ENCODE measurements around the gene C1QTNF5. TPM values are rescaled to one million over a fixed set of nuclear protein-coding genes. Genes with fewer than 3 reads are reported as not detected.

The C1QTNF5 gene
- total RNA-seq, 1 donor from 2014 or later = not detected

DNA sequence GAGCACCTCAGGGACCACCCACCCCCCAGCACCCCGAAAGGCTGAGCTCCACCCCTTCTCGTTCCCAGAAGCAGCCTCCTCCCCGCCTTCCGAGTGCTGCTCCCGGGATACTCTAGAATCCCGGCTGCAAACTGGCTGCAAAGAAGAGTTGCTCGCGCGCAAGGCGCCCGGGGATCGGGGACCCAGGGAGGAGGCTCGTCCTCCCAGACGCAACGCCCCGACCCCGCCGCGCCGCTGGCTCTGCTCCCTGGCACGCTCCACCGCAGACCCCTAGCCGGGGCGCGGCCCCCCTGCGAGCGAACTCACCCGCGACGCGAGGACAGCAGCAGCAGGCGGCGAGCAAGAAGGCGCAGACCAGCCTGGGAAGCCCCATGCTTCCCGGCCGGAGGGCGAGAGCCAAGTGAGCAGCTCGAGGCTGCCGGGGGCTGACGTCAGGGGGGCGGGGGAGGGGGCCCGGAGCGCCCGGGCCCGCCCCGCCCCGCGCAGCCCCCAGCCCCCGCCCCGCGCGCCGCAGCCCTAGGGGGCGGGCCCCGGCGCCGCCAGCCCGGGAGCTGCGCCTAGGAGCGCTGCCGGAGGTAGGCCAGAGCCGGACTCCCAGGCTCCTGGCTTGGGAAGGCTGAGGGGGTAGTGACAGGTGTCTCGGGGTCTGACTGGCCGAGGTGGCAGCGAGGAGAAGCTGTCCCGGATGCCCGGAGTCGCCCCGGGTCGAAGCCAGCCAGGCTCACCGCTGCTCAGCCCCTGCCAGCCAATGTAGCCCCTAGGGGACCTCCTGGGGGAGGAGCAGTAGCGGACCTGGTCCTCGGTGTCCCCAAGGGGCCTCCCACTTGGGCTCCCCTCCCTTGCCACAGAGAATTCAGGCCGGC is 23.7 kb downstream of the C1QTNF5 start, which contains the start of gene MCAM:
MCAM (minus strand) TSS at position 402 of the 863 bp plus-strand sequence; CDS start at position 373, 29 bp downstream.
- H3K9me3 Mint-ChIP-seq = no peaks in the 10 kb centered on the region
- peak; percentile 67 for DNase-seq
- peaks cover 30% of the 10 kb centered on the region for H3K27me3 Mint-ChIP-seq
- H3K27ac Mint-ChIP-seq = no peak within 1 kb of the TSS
- peak within 1 kb of the TSS; percentile 72 for H3K4me3 Mint-ChIP-seq
- no peaks in the 10 kb centered on the region for H3K36me3 Mint-ChIP-seq (ENCODE audit: low read depth)
- intact Hi-C loops (cut with micrococcal nuclease) = no loop called here
- peaks cover 23% of the 10 kb centered on the region for H3K4me1 Mint-ChIP-seq

GRCh38 chr11:119316016-119316728 is 24.5 kb downstream of the C1QTNF5 start:
- peak; percentile 69 for DNase-seq
- intact Hi-C loops (cut with micrococcal nuclease) = no loop called here
- Mint-ChIP-seq H3K9me3 (no peaks in the 10 kb centered on the region), H3K4me1 (peaks cover 17% of the 10 kb centered on the region), H3K27ac (no peak overlapping the region), H3K4me3 (peak overlapping the region; percentile 72), H3K36me3 (ENCODE audit: low read depth) (no peaks in the 10 kb centered on the region), H3K27me3 (peaks cover 30% of the 10 kb centered on the region)

GRCh38 chr11:119315131-119316015 is 25.3 kb downstream of the C1QTNF5 start:
- Mint-ChIP-seq H3K27me3 (peaks cover 30% of the 10 kb centered on the region), H3K4me3 (peak overlapping the region; percentile 72), H3K9me3 (no peaks in the 10 kb centered on the region), H3K36me3 (ENCODE audit: low read depth) (no peaks in the 10 kb centered on the region), H3K27ac (peak overlapping the region; percentile 29), H3K4me1 (peaks cover 17% of the 10 kb centered on the region)
- intact Hi-C loops (cut with micrococcal nuclease) = no loop called here
- peak; percentile 77 for DNase-seq

DNA sequence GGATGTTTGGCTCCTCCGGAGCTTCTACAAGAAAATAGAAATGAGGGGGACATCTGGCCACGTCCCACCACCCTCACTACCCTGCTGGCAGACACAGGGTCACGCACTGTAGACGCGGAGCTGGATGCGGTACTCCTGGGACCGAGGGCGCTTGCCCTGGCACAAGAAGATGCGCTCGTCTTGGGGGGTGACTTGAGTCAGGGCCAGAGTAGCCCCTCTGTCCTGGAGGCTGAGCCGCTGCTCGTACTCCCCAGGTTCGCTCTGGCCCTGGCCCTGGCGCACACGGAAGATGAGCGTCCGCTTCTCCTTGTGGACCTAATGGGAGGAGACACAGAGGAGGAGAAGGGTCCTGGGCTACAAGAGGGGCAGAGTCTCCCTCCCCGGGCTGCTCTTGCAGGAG is 26.0 kb downstream of the C1QTNF5 start:
- peaks cover 29% of the 10 kb centered on the region for H3K27me3 Mint-ChIP-seq
- H3K4me1 Mint-ChIP-seq = peaks cover 14% of the 10 kb centered on the region
- no peaks in the 10 kb centered on the region for H3K9me3 Mint-ChIP-seq
- intact Hi-C loops (cut with micrococcal nuclease) = no loop called here
- DNase-seq = no peak
- no peak overlapping the region for H3K27ac Mint-ChIP-seq
- H3K4me3 Mint-ChIP-seq = no peak overlapping the region
- no peaks in the 10 kb centered on the region for H3K36me3 Mint-ChIP-seq (ENCODE audit: low read depth)

GRCh38 chr11:119310682-119311052 is 30.0 kb downstream of the C1QTNF5 start:
- intact Hi-C loops (cut with micrococcal nuclease) = no loop called here
- DNase-seq = no peak
- Mint-ChIP-seq H3K4me1 (peaks cover 21% of the 10 kb centered on the region), H3K27me3 (peaks cover 9% of the 10 kb centered on the region), H3K4me3 (no peak overlapping the region), H3K9me3 (no peaks in the 10 kb centered on the region), H3K27ac (no peak overlapping the region), H3K36me3 (ENCODE audit: low read depth) (peaks cover 7% of the 10 kb centered on the region)

GRCh38 chr11:119309953-119310681 is 30.6 kb downstream of the C1QTNF5 start:
- Mint-ChIP-seq H3K27ac (no peak overlapping the region), H3K27me3 (peaks cover 4% of the 10 kb centered on the region), H3K4me1 (peaks cover 20% of the 10 kb centered on the region), H3K4me3 (no peak overlapping the region), H3K36me3 (ENCODE audit: low read depth) (peaks cover 9% of the 10 kb centered on the region), H3K9me3 (no peaks in the 10 kb centered on the region)
- intact Hi-C loops (cut with micrococcal nuclease) = no loop called here
- no peak for DNase-seq

GRCh38 chr11:119309411-119309810 is 31.3 kb downstream of the C1QTNF5 start:
- Mint-ChIP-seq H3K36me3 (ENCODE audit: low read depth) (peaks cover 10% of the 10 kb centered on the region), H3K27me3 (peaks cover 3% of the 10 kb centered on the region), H3K27ac (peak overlapping the region; percentile 12), H3K9me3 (no peaks in the 10 kb centered on the region), H3K4me3 (no peak overlapping the region), H3K4me1 (peaks cover 25% of the 10 kb centered on the region)
- intact Hi-C loops (cut with micrococcal nuclease) = no loop called here
- no peak for DNase-seq

DNA sequence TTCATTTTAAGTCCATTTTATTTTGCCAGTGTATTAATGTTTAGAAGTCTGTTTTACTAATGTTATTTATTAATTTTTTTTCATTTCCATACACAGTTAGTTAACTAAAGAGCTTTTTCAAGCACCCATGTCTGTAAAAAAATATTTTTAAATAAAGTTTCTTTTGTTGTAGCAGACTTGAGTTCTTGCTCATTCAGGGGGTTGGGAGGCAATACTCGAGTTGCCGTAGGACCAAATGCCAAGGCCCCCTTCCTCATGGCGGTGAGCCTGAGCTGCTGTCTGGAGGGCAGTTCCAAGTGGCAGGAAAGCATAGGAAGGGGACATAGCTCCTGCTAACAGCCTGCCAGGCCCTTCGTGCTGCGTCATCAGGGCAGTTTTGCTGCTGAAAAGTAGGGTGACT is 32.7 kb downstream of the C1QTNF5 start:
- intact Hi-C loops (cut with micrococcal nuclease) = no loop called here
- no peak overlapping the region for H3K4me3 Mint-ChIP-seq
- H3K36me3 Mint-ChIP-seq (ENCODE audit: low read depth) = peaks cover 18% of the 10 kb centered on the region
- no peaks in the 10 kb centered on the region for H3K9me3 Mint-ChIP-seq
- H3K4me1 Mint-ChIP-seq = peaks cover 25% of the 10 kb centered on the region
- DNase-seq = no peak
- H3K27ac Mint-ChIP-seq = no peak overlapping the region
- H3K27me3 Mint-ChIP-seq = no peaks in the 10 kb centered on the region

- no peaks in the 10 kb centered on the region for H3K27me3 Mint-ChIP-seq
- intact Hi-C loops (cut with micrococcal nuclease) = no loop called here
- H3K36me3 Mint-ChIP-seq (ENCODE audit: low read depth) = peaks cover 24% of the 10 kb centered on the region
- no peaks in the 10 kb centered on the region for H3K9me3 Mint-ChIP-seq
- peak overlapping the region; percentile 89 for H3K27ac Mint-ChIP-seq
- H3K4me3 Mint-ChIP-seq = no peak overlapping the region
- DNase-seq = no peak
- H3K4me1 Mint-ChIP-seq = peaks cover 25% of the 10 kb centered on the region
Measured at GRCh38 chr11:119307219-119307618, 33.5 kb downstream of the C1QTNF5 start.

- H3K27ac Mint-ChIP-seq = peak overlapping the region; percentile 89
- peak; percentile 75 for DNase-seq
- H3K4me3 Mint-ChIP-seq = peak overlapping the region; percentile 65
- intact Hi-C loops (cut with micrococcal nuclease) = loop anchor here (1.0 kb wide), 1 partner anchor 15 kb away; no protein-coding TSS in a partner anchor
- no peaks in the 10 kb centered on the region for H3K27me3 Mint-ChIP-seq
- H3K36me3 Mint-ChIP-seq (ENCODE audit: low read depth) = peaks cover 32% of the 10 kb centered on the region
- H3K9me3 Mint-ChIP-seq = no peaks in the 10 kb centered on the region
- peaks cover 25% of the 10 kb centered on the region for H3K4me1 Mint-ChIP-seq
Measured at GRCh38 chr11:119306373-119306890, 34.3 kb downstream of the C1QTNF5 start.

GRCh38 chr11:119305556-119306372 is 34.9 kb downstream of the C1QTNF5 start:
- H3K27ac Mint-ChIP-seq = peak overlapping the region; percentile 89
- H3K9me3 Mint-ChIP-seq = no peaks in the 10 kb centered on the region
- intact Hi-C loops (cut with micrococcal nuclease) = loop anchor here (1.0 kb wide), 1 partner anchor 16 kb away; no protein-coding TSS in a partner anchor
- no peaks in the 10 kb centered on the region for H3K27me3 Mint-ChIP-seq
- peaks cover 36% of the 10 kb centered on the region for H3K36me3 Mint-ChIP-seq (ENCODE audit: low read depth)
- peak; percentile 55 for DNase-seq
- H3K4me1 Mint-ChIP-seq = peaks cover 25% of the 10 kb centered on the region
- H3K4me3 Mint-ChIP-seq = peak overlapping the region; percentile 32

DNA sequence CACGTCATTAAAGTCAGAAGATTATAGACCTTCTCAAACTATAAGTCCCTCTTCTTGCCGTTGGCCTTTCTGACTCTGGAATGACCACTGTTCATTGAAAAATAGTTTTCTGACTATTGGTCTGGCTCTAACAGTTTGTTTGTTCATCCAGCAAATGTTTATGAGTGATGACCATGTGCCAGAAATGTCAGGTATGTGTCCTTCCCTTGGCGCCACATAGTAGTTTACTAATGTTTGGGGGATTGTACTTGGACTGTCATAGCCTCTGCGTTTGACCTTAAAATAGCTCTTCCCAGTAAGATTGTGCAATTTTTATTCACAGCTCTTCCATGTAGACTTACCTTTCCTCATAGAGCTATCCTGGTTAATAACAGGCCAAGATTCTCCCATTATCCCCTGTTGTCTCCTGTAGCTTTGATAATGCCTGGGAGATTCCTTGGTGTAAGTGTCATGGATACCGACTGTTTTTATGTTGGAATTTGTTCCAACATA is 37.4 kb downstream of the C1QTNF5 start:
- peaks cover 25% of the 10 kb centered on the region for H3K4me1 Mint-ChIP-seq
- intact Hi-C loops (cut with micrococcal nuclease) = no loop called here
- H3K4me3 Mint-ChIP-seq = no peak overlapping the region
- H3K9me3 Mint-ChIP-seq = no peaks in the 10 kb centered on the region
- no peak overlapping the region for H3K27ac Mint-ChIP-seq
- no peaks in the 10 kb centered on the region for H3K27me3 Mint-ChIP-seq
- DNase-seq = no peak
- H3K36me3 Mint-ChIP-seq (ENCODE audit: low read depth) = peaks cover 56% of the 10 kb centered on the region
